Mucosa of descending colon (tissue), 3 donors: ENCODE results near the gene CAPN2. TPM values are rescaled to one million over a fixed set of nuclear protein-coding genes. Genes with fewer than 3 reads are reported as not detected.

Source experiments
- ATAC-seq: fragments of 200-7000 bp; cut with Tn5 transposase; one replicate; pipeline ENCODE4 v1.9.1; 2020; ENCODE audit warnings: mild to moderate bottlenecking, moderate library complexity
- DNase-seq, 3 donors: peaks; one replicate each; pipeline ENCODE4 v3.0.0-alpha.2; 2020
- H3K36me3 ChIP-seq: fragments of 200-600 bp; one replicate; pipeline ENCODE4 v1.8.0; 2021; ENCODE audit warnings: low read depth, mild to moderate bottlenecking
- H3K4me1 ChIP-seq: fragments of 200-600 bp; one replicate; pipeline ENCODE4 v1.8.0; 2021; ENCODE audit warnings: low read depth, mild to moderate bottlenecking
- H3K4me3 ChIP-seq: fragments of 200-600 bp; one replicate; pipeline ENCODE4 v1.8.0; 2021; ENCODE audit warnings: mild to moderate bottlenecking
- H3K9me3 ChIP-seq: fragments of 200-600 bp; one replicate; pipeline ENCODE4 v1.8.0; 2021; ENCODE audit warnings: mild to moderate bottlenecking
- intact Hi-C, 2 donors: fragments of 100-400 bp; cut with DNase I in 1 of 2; cut with micrococcal nuclease in 1 of 2; formaldehyde crosslinking; loops; one replicate each; pipeline versions ENCODE4 v1.11.0 to v1.11.1; 2022; cut with DNase I, micrococcal nuclease
- total RNA-seq, 3 donors: library from RNA; stranded (reverse); fragmentation: NEBNext Ultra II Directional in 2 of 3; extraction: Animal tissue kit (Norgen Biotek cat#: 25700) in 2 of 3; gene quantifications; one replicate each; pipeline versions ENCODE4 v1.2.1 to v1.2.4, GENCODE V29; 2021 to 2023
- TF ChIP-seq, protein P1 (sequence below): fragments of 200-600 bp; IDR thresholded peaks from one replicate; pipeline ENCODE4 v1.8.0; 2022; ENCODE audit warnings: antibody characterized with exemption, mild to moderate bottlenecking
- donor health status: DM: no; HTN: no; CAD: no; lungs with moderate emphysema.
- donor health status: DM: no; HTN: no; CAD: no.
- donor health status: DM: no; HTN: yes; CAD: no.

CAPN2 gene
- total RNA-seq, 3 donors from 2014 or later: 200 to 417 (median 305) TPM

DNA sequence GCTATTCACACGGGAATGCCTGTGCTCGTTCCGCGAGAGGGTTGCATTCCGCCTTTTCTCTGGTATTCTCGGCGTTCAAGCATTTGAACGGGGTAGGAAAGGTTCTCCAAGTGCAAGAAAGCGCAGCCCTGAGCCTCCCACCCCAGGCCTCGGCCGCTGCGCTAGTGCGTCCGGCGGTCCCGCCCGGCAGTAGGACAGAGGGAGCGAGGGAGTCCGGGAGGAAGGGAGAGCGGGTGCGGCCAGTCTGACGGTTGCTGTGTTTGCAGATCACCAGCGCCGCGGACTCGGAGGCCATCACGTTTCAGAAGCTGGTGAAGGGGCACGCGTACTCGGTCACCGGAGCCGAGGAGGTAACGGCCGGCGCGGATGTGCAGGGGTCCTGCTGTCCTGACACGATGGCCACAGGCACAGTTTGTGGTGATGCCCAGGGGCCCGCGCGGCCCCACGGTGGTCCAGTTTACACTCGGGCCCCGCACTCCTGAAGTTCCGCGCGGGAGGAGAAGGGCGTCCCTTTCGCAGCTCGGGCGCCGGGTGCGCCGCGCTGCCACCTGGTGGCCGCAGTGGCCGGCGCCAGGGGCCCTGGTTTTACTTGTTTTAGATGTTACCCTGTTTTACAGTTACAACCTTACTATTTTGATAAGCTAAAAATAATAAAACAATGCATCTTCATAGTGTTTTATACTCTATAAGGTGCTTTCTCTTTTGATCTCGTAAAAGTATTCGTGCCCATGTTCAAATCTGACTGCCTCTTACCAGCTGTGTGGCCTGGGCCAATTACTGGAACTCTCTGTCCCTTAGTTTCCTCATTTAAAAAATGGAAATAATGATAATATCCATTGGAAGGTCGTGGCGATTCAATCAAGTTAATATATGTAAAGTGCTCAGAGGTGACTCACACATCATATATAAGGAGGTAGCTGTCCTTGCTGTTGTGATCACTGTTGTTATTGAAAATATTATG is 36.7 kb downstream of the CAPN2 start:
- Histone ChIP-seq H3K4me1 (peaks cover 13% of the 10 kb centered on the region), H3K4me3 (no peak overlapping the region), H3K36me3 (no peaks in the 10 kb centered on the region), H3K9me3 (no peaks in the 10 kb centered on the region)
- ATAC-seq: peak; percentile 88
- TF ChIP-seq, protein P1, sequence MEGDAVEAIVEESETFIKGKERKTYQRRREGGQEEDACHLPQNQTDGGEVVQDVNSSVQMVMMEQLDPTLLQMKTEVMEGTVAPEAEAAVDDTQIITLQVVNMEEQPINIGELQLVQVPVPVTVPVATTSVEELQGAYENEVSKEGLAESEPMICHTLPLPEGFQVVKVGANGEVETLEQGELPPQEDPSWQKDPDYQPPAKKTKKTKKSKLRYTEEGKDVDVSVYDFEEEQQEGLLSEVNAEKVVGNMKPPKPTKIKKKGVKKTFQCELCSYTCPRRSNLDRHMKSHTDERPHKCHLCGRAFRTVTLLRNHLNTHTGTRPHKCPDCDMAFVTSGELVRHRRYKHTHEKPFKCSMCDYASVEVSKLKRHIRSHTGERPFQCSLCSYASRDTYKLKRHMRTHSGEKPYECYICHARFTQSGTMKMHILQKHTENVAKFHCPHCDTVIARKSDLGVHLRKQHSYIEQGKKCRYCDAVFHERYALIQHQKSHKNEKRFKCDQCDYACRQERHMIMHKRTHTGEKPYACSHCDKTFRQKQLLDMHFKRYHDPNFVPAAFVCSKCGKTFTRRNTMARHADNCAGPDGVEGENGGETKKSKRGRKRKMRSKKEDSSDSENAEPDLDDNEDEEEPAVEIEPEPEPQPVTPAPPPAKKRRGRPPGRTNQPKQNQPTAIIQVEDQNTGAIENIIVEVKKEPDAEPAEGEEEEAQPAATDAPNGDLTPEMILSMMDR: peak; percentile 82
- peak; percentile 74 to 80 (median 79) for DNase-seq
- intact Hi-C loops: loop anchor here in 1 of 2 donors (5.0 kb wide), 1 partner anchor 52 kb away; no protein-coding TSS in a partner anchor

DNA sequence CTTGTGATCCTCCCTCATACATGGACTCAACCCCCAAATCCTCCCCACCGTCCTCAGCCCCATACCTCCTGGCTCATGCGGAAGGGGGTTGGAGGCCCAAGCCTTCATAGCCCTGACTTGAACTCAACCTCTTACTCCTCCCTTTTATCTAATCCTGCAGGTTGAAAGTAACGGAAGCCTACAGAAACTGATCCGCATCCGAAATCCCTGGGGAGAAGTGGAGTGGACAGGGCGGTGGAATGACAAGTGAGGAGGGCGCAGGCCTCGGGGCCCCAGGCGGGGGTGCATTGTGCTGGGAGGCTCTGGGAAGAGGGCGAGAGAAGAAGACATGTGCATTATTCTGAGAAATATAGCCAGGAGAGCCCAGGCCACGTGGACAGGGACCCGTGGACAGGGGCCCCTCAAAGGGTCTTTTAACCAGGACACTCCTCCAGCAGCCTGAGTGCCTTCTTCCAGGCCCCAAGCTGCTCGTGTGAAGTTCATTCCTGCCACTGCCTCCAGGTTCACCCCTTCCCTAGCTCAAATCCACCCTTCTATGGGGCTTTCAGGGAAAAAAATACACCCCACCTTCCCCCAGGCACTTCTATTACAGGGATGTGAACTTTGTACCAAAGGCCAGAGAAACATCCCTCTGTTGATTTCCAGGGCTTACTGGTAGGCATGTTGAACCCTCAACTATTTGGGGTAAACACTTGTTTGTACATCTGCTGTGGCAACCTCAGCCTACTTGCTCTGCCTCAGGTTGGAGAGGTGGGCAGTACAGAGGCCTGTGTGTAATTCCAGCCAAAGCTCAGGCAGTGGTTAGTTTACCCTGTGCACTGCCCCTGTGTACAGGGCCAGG is 38.6 kb downstream of the CAPN2 start:
- H3K36me3 ChIP-seq: peaks cover 2% of the 10 kb centered on the region
- intact Hi-C loops: loop anchor here in 1 of 2 donors (10.0 kb wide), 1 partner anchor 46 kb away; no protein-coding TSS in a partner anchor
- H3K4me3 ChIP-seq: no peak overlapping the region
- no peak for DNase-seq
- TF ChIP-seq, protein P1: no peak
- ATAC-seq: no peak
- peaks cover 13% of the 10 kb centered on the region for H3K4me1 ChIP-seq
- H3K9me3 ChIP-seq: no peaks in the 10 kb centered on the region

DNA sequence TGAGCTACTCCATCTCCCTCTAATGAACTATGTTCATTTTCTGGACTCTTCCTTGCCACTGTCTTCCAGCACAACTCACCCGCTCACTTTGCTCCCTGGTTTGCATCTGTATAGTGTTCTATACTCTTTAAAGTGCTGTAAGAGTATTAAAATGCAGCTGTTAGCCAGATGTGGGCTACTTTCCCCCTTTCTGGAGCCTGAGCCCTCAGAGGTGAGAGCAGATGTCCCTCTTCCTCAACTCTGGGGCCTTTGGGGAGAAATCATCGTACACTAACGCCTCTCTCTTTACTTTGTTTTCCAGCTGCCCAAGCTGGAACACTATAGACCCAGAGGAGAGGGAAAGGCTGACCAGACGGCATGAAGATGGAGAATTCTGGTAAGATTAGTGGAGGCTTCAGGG is 39.4 kb downstream of the CAPN2 start:
- Histone ChIP-seq H3K9me3 (no peaks in the 10 kb centered on the region), H3K36me3 (peaks cover 2% of the 10 kb centered on the region), H3K4me3 (no peak overlapping the region), H3K4me1 (peaks cover 13% of the 10 kb centered on the region)
- intact Hi-C loops: loop anchor here in 1 of 2 donors (10.0 kb wide), 1 partner anchor 47 kb away; no protein-coding TSS in a partner anchor
- ATAC-seq (no peak), DNase-seq (no peak)
- TF ChIP-seq, protein P1: no peak

DNA sequence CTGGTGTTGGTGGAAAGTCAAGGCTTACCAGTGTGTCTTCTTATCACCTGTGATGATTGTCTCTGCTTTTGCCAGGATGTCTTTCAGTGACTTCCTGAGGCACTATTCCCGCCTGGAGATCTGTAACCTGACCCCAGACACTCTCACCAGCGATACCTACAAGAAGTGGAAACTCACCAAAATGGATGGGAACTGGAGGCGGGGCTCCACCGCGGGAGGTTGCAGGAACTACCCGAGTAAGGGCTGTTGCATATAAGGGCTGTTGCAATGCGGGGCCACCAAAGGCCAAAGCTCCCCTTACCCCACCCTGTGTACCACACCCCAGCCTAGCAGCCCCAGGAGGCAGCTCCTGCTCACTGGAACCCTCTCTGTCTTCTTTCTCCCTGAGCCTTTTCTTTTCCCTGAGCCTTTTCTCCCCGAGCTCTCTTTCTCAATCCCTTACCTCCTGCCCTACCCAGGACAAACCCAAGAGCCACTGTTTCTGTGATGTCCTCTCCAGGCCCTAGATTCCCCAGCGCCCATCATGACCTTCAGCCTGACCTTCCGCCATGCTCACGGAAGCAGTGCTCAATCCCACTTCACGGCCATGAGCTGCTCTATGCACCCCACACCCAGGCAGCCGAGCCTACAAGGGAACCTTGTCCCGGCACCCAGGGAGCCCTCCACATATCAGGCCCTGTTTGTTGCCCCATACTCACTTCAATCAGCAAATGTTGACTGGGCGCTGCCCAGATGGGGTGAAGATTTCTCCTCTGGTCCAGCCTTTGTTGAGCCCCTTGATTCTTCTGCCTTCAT is 40.6 kb downstream of the CAPN2 start:
- no peak for ATAC-seq
- DNase-seq: no peak
- intact Hi-C loops: loop anchor here in 1 of 2 donors (10.0 kb wide), 1 partner anchor 48 kb away; no protein-coding TSS in a partner anchor
- Histone ChIP-seq H3K36me3 (peaks cover 2% of the 10 kb centered on the region), H3K9me3 (no peaks in the 10 kb centered on the region), H3K4me3 (no peak overlapping the region), H3K4me1 (peaks cover 8% of the 10 kb centered on the region)
- TF ChIP-seq, protein P1: no peak
